ENCODE measurements around the gene WDR75. TPM values are rescaled to one million over a fixed set of nuclear protein-coding genes. Genes with fewer than 3 reads are reported as not detected.

Gene WDR75
- total and polyA plus RNA-seq, 4 experiments from 2014 or later: 12.3 to 61.4 (median 42.1) TPM

DNA sequence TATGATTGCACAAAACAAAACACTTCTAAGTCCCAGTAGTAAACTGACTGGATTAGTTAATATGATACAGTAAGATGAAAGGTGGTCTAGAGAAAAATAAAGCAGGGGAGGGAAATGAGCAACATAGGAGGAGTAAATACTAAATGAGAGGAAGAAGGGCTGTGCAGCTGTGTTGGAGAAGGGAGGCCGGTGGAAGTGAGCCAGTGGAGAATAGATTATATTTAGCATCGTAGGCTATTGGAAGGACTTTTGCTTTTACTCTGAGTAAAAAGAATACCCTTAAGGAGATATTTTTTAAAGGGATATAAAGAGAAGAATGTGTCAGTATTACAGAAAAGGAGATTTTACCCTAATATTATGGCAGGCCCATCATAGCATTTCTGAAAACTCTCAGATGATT, 12.7 kb downstream of the WDR75 start:
- Histone ChIP-seq H3K4me3 (ENCODE audit: low read length in 2 of 2) (no peak overlapping the region), H3K27me3 (ENCODE audit: insufficient read depth, low read length) (no peaks in the 10 kb centered on the region), H3K4me1 (ENCODE audit: insufficient read depth, low read length) (no peaks in the 10 kb centered on the region), H3K27ac (ENCODE audit: low read depth, low read length) (no peak overlapping the region), H3K9me3 (ENCODE audit: control insufficient read depth in 1 of 2, low read length in 2 of 2) (no peaks in the 10 kb centered on the region), H3K36me3 (ENCODE audit: insufficient read depth, low read length) (peaks cover 62% of the 10 kb centered on the region)
- ChIA-PET POLR2A (ENCODE audit: partially characterized antibody) (no interaction called here), CTCF (ENCODE audit: partially characterized antibody) (no interaction called here)
- Mint-ChIP-seq H3K9me3 (no peaks in the 10 kb centered on the region), H3K27ac (peak overlapping the region in 2 of 7 donors; percentile 52 to 72), H3K36me3 (peaks cover 49 to 85% of the 10 kb centered on the region in 2 donors), H3K27me3 (no peaks in the 10 kb centered on the region), H3K4me1 (peaks cover 0 to 4% (median 1%) of the 10 kb centered on the region in 4 donors), H3K4me3 (no peak overlapping the region)
- intact Hi-C loops (cut with micrococcal nuclease): no loop called here
- no peak for DNase-seq

DNA sequence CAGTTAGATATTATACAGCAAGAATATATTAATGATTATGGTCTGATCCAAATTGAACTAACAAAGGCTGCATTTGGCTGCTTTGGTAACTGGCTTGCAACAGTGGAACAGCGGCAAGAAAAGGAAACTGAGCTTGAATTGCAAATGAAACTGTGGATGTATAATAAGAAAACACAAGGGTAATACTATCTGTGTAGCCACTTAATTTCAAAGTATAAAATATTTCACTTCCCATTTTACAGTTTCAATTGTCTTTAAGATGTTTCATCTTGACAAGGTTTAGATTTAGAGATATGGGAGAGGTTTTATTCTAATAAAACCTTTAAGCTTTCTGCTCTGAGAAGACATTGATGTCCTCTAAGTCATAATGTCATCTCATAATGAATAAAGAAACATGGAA, 23.8 kb downstream of the WDR75 start:
- no peak overlapping the region for H3K27ac ChIP-seq (ENCODE audit: low read depth, low read length)
- CTCF ChIA-PET (ENCODE audit: partially characterized antibody): interaction anchor here (1.4 to 1.8 kb wide), 2 partner anchors 12 to 164 kb away, joined by 3 to 5 read pairs; no protein-coding TSS in a partner anchor
- peaks cover 79% of the 10 kb centered on the region for H3K36me3 ChIP-seq (ENCODE audit: insufficient read depth, low read length)
- H3K4me3 ChIP-seq (ENCODE audit: low read length in 2 of 2): no peak overlapping the region
- Mint-ChIP-seq H3K4me1 (no peaks in the 10 kb centered on the region), H3K4me3 (no peak overlapping the region), H3K27ac (no peak overlapping the region), H3K9me3 (no peaks in the 10 kb centered on the region), H3K27me3 (no peaks in the 10 kb centered on the region), H3K36me3 (peaks cover 50 to 86% of the 10 kb centered on the region in 2 donors)
- H3K4me1 ChIP-seq (ENCODE audit: insufficient read depth, low read length): no peaks in the 10 kb centered on the region
- H3K27me3 ChIP-seq (ENCODE audit: insufficient read depth, low read length): no peaks in the 10 kb centered on the region
- H3K9me3 ChIP-seq (ENCODE audit: control insufficient read depth in 1 of 2, low read length in 2 of 2): no peaks in the 10 kb centered on the region
- DNase-seq: no peak
- intact Hi-C loops (cut with micrococcal nuclease): loop anchor here (5.0 kb wide), 1 partner anchor 117 kb away; the partner anchor contains the start of gene SLC40A1
- POLR2A ChIA-PET (ENCODE audit: partially characterized antibody): interaction anchor here (1.1 kb wide), 1 partner anchor 19 kb away, joined by 3 read pairs; no protein-coding TSS in a partner anchor

DNA sequence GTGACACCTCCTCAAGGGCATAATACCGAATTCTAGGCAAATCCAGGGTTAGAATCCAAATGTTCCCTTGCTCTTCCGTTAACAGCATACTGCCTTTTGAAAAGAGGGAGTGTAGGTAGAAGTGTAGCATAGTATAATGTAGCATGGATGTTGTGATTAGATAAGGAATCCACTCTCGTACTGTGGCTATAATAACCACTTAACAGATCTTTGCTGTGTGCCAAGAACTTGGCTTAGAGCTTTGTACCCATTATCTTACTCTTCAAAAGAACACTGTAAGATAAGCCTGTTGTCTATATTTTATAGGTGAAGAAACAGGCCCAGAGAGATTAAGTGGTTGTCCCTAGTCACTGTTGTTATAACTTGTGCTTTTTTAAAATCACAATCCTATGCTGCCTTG, 24.2 kb downstream of the WDR75 start:
- no peaks in the 10 kb centered on the region for H3K4me1 ChIP-seq (ENCODE audit: insufficient read depth, low read length)
- intact Hi-C loops (cut with micrococcal nuclease): loop anchor here (5.0 kb wide), 1 partner anchor 117 kb away; the partner anchor contains the start of gene SLC40A1
- DNase-seq: no peak
- H3K9me3 ChIP-seq (ENCODE audit: control insufficient read depth in 1 of 2, low read length in 2 of 2): no peaks in the 10 kb centered on the region
- H3K36me3 ChIP-seq (ENCODE audit: insufficient read depth, low read length): peaks cover 80% of the 10 kb centered on the region
- Mint-ChIP-seq H3K36me3 (peaks cover 48 to 88% of the 10 kb centered on the region in 2 donors), H3K4me3 (no peak overlapping the region), H3K4me1 (no peaks in the 10 kb centered on the region), H3K9me3 (no peaks in the 10 kb centered on the region), H3K27me3 (no peaks in the 10 kb centered on the region), H3K27ac (peak overlapping the region in 1 of 7 donors; percentile 25)
- no peak overlapping the region for H3K27ac ChIP-seq (ENCODE audit: low read depth, low read length)
- ChIA-PET POLR2A (ENCODE audit: partially characterized antibody) (interaction anchor here (1.1 kb wide), 1 partner anchor 19 kb away, joined by 3 read pairs; no protein-coding TSS in a partner anchor), CTCF (ENCODE audit: partially characterized antibody) (interaction anchor here (1.4 to 1.8 kb wide), 2 partner anchors 11 to 163 kb away, joined by 3 to 5 read pairs; no protein-coding TSS in a partner anchor)
- no peaks in the 10 kb centered on the region for H3K27me3 ChIP-seq (ENCODE audit: insufficient read depth, low read length)
- H3K4me3 ChIP-seq (ENCODE audit: low read length in 2 of 2): no peak overlapping the region

DNA sequence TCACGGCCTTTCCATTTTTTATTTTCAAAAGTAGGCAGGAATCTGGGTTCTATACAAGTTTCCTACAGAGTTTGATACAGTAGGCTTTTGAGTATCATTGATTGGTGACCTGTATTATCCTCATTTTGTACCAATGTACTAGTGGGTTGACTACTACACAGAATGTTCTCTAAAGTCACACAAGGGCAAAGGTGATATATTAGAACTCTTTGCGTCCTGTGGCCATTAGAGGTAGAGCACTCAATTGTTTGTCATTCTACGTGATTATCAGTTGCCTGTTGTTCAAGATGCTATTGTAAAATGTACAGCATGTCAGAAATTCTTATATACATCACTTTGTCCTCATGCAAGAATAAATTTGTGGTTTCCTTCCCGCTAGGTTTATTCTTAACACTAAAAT, 24.8 kb downstream of the WDR75 start:
- peaks cover 51 to 91% of the 10 kb centered on the region in 2 donors for H3K36me3 Mint-ChIP-seq
- Histone ChIP-seq H3K36me3 (ENCODE audit: insufficient read depth, low read length) (peaks cover 83% of the 10 kb centered on the region), H3K4me1 (ENCODE audit: insufficient read depth, low read length) (no peaks in the 10 kb centered on the region), H3K4me3 (ENCODE audit: low read length in 2 of 2) (no peak overlapping the region), H3K27me3 (ENCODE audit: insufficient read depth, low read length) (no peaks in the 10 kb centered on the region), H3K27ac (ENCODE audit: low read depth, low read length) (no peak overlapping the region), H3K9me3 (ENCODE audit: control insufficient read depth in 1 of 2, low read length in 2 of 2) (no peaks in the 10 kb centered on the region)
- intact Hi-C loops (cut with micrococcal nuclease): loop anchor here (1.0 to 5.0 kb wide), 3 partner anchors 116 to 195 kb away; partner anchors contain the start of genes ASNSD1 and SLC40A1
- no peak for DNase-seq
- ChIA-PET POLR2A (ENCODE audit: partially characterized antibody) (interaction anchor here (1.1 kb wide), 1 partner anchor 20 kb away, joined by 3 read pairs; no protein-coding TSS in a partner anchor), CTCF (ENCODE audit: partially characterized antibody) (interaction anchor here (1.4 to 1.8 kb wide), 2 partner anchors 11 to 163 kb away, joined by 3 to 5 read pairs; no protein-coding TSS in a partner anchor)
- H3K4me3 Mint-ChIP-seq: no peak overlapping the region
- H3K9me3 Mint-ChIP-seq: no peaks in the 10 kb centered on the region
- peak overlapping the region in 4 of 7 donors; percentile 6 to 62 (median 28) for H3K27ac Mint-ChIP-seq
- H3K4me1 Mint-ChIP-seq: no peaks in the 10 kb centered on the region
- no peaks in the 10 kb centered on the region for H3K27me3 Mint-ChIP-seq

DNA sequence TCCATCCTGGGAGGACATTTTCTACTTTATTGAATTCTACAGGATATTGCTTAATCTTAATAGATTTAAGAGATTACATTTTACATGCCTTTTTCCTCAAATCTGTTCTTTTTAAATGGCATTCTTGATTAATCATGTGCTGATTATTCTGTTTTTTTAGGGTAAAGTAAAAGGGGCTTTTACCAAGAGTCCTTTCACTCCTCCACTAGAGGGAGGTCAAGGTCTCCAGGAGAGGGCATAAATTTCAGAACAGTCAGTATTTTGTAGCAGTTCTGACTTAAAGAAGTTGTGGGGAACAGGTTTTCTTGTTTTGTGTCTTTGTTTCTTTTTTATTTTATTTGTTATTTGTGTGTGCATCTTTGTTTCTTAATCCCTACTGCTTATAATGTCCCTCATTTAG, 25.4 kb downstream of the WDR75 start:
- Mint-ChIP-seq H3K9me3 (no peaks in the 10 kb centered on the region), H3K4me1 (no peaks in the 10 kb centered on the region), H3K27ac (peak overlapping the region in 2 of 7 donors; percentile 12 to 47), H3K36me3 (peaks cover 57 to 93% of the 10 kb centered on the region in 2 donors), H3K4me3 (no peak overlapping the region), H3K27me3 (no peaks in the 10 kb centered on the region)
- H3K27ac ChIP-seq (ENCODE audit: low read depth, low read length): no peak overlapping the region
- peak in 4 of 5 donors; percentile 13 to 24 (median 20) for DNase-seq
- ChIA-PET POLR2A (ENCODE audit: partially characterized antibody) (no interaction called here), CTCF (ENCODE audit: partially characterized antibody) (interaction anchor here (1.0 to 2.1 kb wide), 4 partner anchors 10 to 167 kb away, joined by 3 to 6 read pairs (median 4); no protein-coding TSS in a partner anchor)
- H3K9me3 ChIP-seq (ENCODE audit: control insufficient read depth in 1 of 2, low read length in 2 of 2): no peaks in the 10 kb centered on the region
- intact Hi-C loops (cut with micrococcal nuclease): loop anchor here (1.0 to 5.0 kb wide), 3 partner anchors 116 to 195 kb away; partner anchors contain the start of genes ASNSD1 and SLC40A1
- H3K4me1 ChIP-seq (ENCODE audit: insufficient read depth, low read length): no peaks in the 10 kb centered on the region
- H3K36me3 ChIP-seq (ENCODE audit: insufficient read depth, low read length): peaks cover 81% of the 10 kb centered on the region
- H3K27me3 ChIP-seq (ENCODE audit: insufficient read depth, low read length): no peaks in the 10 kb centered on the region
- no peak overlapping the region for H3K4me3 ChIP-seq (ENCODE audit: low read length in 2 of 2)

DNA sequence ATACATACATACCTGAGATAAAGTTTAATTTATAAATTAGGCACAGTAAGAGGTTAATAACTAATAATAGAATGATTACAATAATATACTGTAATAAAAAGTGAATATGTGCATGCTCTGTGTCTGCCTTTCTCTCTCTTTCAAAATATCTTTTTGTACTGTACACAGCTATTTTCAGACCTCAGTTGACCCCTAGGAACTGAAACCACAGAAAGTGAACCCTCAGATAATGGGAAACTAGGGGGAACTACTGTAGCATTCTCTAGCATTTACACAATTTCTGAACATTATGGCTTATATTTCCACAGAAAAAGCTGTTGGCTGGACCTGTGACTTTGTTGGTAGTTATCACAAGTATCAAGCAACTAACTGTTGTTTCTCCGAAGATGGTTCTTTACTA, 25.9 kb downstream of the WDR75 start:
- Histone ChIP-seq H3K4me1 (ENCODE audit: insufficient read depth, low read length) (no peaks in the 10 kb centered on the region), H3K9me3 (ENCODE audit: control insufficient read depth in 1 of 2, low read length in 2 of 2) (no peaks in the 10 kb centered on the region), H3K27me3 (ENCODE audit: insufficient read depth, low read length) (no peaks in the 10 kb centered on the region), H3K4me3 (ENCODE audit: low read length in 2 of 2) (no peak overlapping the region), H3K27ac (ENCODE audit: low read depth, low read length) (no peak overlapping the region), H3K36me3 (ENCODE audit: insufficient read depth, low read length) (peaks cover 84% of the 10 kb centered on the region)
- H3K36me3 Mint-ChIP-seq: peaks cover 58 to 93% of the 10 kb centered on the region in 2 donors
- ChIA-PET POLR2A (ENCODE audit: partially characterized antibody) (no interaction called here), CTCF (ENCODE audit: partially characterized antibody) (interaction anchor here (1.0 to 2.1 kb wide), 2 partner anchors 10 to 167 kb away, joined by 3 to 6 read pairs; no protein-coding TSS in a partner anchor)
- H3K4me3 Mint-ChIP-seq: no peak overlapping the region
- intact Hi-C loops (cut with micrococcal nuclease): loop anchor here (5.0 kb wide), 1 partner anchor 115 kb away; the partner anchor contains the start of gene SLC40A1
- DNase-seq: no peak
- no peak overlapping the region for H3K27ac Mint-ChIP-seq
- no peaks in the 10 kb centered on the region for H3K27me3 Mint-ChIP-seq
- peaks cover 0 to 1% (median 0%) of the 10 kb centered on the region in 4 donors for H3K4me1 Mint-ChIP-seq
- H3K9me3 Mint-ChIP-seq: no peaks in the 10 kb centered on the region

DNA sequence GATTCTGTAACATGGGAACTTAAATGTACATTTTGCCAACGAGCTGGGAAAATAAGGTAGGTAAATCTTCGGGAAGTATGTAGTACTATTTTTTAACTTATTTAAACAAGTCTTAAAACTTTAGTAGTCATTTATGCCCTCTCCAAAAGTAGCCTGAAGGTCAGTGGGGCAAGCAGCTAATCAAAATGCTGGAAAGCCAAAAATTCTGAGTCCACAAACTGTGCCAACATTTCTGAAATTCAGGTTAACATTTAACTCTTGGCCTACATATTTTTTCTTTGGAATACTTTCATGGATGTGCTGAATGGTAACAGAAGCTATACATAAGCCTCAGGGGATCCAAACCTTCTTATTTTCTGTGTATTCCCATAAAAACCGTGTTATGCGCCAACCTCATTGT, 26.3 kb downstream of the WDR75 start:
- no peaks in the 10 kb centered on the region for H3K27me3 ChIP-seq (ENCODE audit: insufficient read depth, low read length)
- peaks cover 0 to 1% (median 0%) of the 10 kb centered on the region in 4 donors for H3K4me1 Mint-ChIP-seq
- POLR2A ChIA-PET (ENCODE audit: partially characterized antibody): no interaction called here
- H3K36me3 ChIP-seq (ENCODE audit: insufficient read depth, low read length): peaks cover 81% of the 10 kb centered on the region
- no peak overlapping the region for H3K27ac Mint-ChIP-seq
- no peak overlapping the region for H3K27ac ChIP-seq (ENCODE audit: low read depth, low read length)
- CTCF ChIA-PET (ENCODE audit: partially characterized antibody): interaction anchor here (1.0 to 2.1 kb wide), 2 partner anchors 10 to 167 kb away, joined by 3 to 6 read pairs; no protein-coding TSS in a partner anchor
- H3K9me3 Mint-ChIP-seq: no peaks in the 10 kb centered on the region
- H3K36me3 Mint-ChIP-seq: peaks cover 58 to 93% of the 10 kb centered on the region in 2 donors
- H3K4me3 ChIP-seq (ENCODE audit: low read length in 2 of 2): no peak overlapping the region
- intact Hi-C loops (cut with micrococcal nuclease): loop anchor here (5.0 kb wide), 1 partner anchor 115 kb away; the partner anchor contains the start of gene SLC40A1
- no peaks in the 10 kb centered on the region for H3K9me3 ChIP-seq (ENCODE audit: control insufficient read depth in 1 of 2, low read length in 2 of 2)
- no peaks in the 10 kb centered on the region for H3K27me3 Mint-ChIP-seq
- H3K4me1 ChIP-seq (ENCODE audit: insufficient read depth, low read length): no peaks in the 10 kb centered on the region
- DNase-seq: no peak
- H3K4me3 Mint-ChIP-seq: no peak overlapping the region
